ENCODE results near the gene COL5A1.

Gene COL5A1

DNA sequence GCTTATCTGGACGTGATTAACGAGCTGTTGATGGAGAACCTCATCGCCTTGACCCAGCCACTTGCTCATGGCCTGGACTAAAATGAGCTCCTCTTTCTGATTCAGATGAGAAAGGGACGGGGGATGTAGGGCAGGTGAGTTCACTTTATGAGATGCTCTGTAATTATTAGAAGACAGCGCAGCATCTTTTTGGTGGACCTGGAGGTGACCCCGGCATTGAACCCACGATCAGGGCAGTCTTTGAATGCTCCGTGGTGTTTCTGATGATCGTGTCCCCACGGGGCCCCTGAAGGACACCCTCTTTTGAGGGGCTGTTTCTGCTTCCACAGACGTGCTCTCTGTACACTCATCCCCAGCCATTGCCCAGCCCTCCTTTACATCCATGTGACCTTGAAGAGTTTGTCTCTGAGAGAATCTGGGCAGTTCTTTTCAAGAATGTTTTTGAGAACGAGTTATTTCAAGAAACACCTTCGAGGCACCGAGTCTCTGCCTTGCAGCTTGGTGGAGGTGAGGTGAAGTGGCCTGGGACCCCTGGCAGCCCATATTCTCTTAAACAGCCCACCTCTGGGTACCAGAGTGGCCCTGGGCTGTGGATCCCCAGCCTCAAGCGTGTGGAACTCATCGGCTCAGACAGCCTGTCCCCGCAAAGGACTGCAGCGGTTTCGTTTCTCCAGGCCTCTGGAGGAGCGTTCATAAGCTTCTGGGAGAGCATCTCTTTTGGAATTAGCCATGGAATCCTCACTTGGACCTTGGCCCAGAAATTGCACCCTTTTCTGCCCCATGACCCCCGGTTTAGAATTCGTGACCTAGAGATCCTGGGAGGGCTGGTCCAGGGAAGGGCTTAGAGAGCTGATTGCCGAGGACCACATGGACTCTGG, 50.3 kb downstream of the COL5A1 start:
- Histone ChIP-seq H3K36me3 (ENCODE audit: control insufficient read depth, insufficient read depth, low read length, severe bottlenecking) (peaks cover 56% of the 10 kb centered on the region), H3K4me1 (ENCODE audit: control insufficient read depth, insufficient read depth, low read length) (peaks cover 14% of the 10 kb centered on the region), H3K27me3 (replicated peaks; ENCODE audit: control insufficient read depth, insufficient read depth, low read length) (no peaks in the 10 kb centered on the region), H3K9ac (ENCODE audit: low read length) (no peak overlapping the region), H3K4me3 (ENCODE audit: low read length) (no peak overlapping the region), H3K9me3 (ENCODE audit: control insufficient read depth, low read length) (no peaks in the 10 kb centered on the region)
- DNase-seq (ENCODE audit: low read depth), result no peak

DNA sequence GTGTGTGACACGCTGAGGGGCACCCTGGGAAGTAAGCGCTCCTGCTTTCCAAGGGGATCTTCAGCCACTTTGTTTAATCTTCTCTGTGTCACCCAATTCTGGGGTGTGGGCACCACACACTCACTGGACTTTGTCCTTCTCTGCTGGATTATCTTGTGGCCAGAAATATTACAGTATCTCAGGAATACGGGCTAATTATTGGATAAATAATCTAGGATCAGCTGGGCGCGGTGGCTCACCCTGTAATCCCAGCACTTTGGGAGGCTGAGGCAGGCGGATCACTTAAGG, 50.9 kb downstream of the COL5A1 start:
- H3K9me3 ChIP-seq (ENCODE audit: control insufficient read depth, low read length), result no peaks in the 10 kb centered on the region
- H3K4me3 ChIP-seq (ENCODE audit: low read length), result no peak overlapping the region
- H3K4me1 ChIP-seq (ENCODE audit: control insufficient read depth, insufficient read depth, low read length), result peaks cover 14% of the 10 kb centered on the region
- no peak for DNase-seq (ENCODE audit: low read depth)
- H3K36me3 ChIP-seq (ENCODE audit: control insufficient read depth, insufficient read depth, low read length, severe bottlenecking), result peaks cover 53% of the 10 kb centered on the region
- no peak overlapping the region for H3K9ac ChIP-seq (ENCODE audit: low read length)
- no peaks in the 10 kb centered on the region for H3K27me3 ChIP-seq (replicated peaks; ENCODE audit: control insufficient read depth, insufficient read depth, low read length)

DNA sequence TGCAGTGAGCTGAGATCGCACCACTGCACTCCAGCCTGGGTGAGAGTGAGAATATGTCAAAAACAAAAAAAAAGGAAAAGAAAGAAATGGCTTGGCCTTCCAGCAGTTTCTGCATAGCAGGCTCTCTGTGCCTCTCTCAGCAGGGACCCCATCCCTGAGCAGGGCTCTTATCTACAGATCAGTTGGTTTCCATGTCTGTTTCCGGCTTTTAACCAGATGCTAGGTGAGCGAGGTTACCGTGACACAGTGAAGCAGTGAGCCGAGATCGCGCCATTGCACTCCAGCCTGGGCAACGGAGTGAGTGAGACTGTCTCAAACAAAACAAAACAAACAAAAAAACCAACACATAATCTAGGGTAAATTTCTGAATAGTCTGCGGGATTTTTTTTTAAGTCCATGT, 51.4 kb downstream of the COL5A1 start:
- no peaks in the 10 kb centered on the region for H3K27me3 ChIP-seq (replicated peaks; ENCODE audit: control insufficient read depth, insufficient read depth, low read length)
- no peak overlapping the region for H3K9ac ChIP-seq (ENCODE audit: low read length)
- peaks cover 14% of the 10 kb centered on the region for H3K4me1 ChIP-seq (ENCODE audit: control insufficient read depth, insufficient read depth, low read length)
- H3K36me3 ChIP-seq (ENCODE audit: control insufficient read depth, insufficient read depth, low read length, severe bottlenecking), result peaks cover 48% of the 10 kb centered on the region
- no peaks in the 10 kb centered on the region for H3K9me3 ChIP-seq (ENCODE audit: control insufficient read depth, low read length)
- no peak overlapping the region for H3K4me3 ChIP-seq (ENCODE audit: low read length)
- DNase-seq (ENCODE audit: low read depth), result no peak

DNA sequence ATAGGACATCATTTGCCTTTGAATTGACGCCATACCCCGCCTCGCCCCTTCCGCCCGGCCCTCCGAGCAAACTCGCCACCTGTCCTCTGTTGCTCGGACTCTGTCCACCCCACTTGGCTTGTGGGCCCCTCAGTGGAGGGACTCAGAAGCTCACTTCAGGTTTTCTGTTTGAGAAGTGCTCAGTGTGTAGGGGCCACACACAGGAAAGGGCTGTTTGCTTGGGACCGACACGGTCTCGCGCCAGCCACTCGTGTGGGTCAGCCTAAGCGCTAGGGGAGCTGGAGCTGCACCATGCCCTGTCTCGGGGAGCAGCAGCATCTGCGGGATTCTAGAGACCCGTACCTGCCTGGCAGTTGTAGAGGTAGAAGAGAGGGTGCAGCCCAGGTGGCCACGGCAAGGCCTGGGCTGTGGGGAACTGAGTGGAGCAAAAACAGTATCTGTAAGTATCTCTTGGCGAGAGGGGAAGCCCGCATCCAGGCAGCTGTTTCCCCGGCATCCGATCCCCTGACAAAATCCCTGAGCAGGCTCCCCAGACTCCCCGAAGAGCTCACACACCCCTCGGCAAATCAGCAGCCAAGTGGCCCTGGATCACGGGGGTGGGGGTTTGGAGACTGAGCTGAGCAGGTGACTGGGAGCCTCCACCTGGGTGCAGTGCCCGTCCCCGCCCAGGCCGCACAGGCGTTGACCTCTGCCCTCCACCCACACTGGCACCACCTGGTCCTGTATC, 52.2 kb downstream of the COL5A1 start:
- Histone ChIP-seq H3K9me3 (ENCODE audit: control insufficient read depth, low read length) (no peaks in the 10 kb centered on the region), H3K4me1 (ENCODE audit: control insufficient read depth, insufficient read depth, low read length) (peaks cover 14% of the 10 kb centered on the region), H3K9ac (ENCODE audit: low read length) (no peak overlapping the region), H3K27me3 (replicated peaks; ENCODE audit: control insufficient read depth, insufficient read depth, low read length) (no peaks in the 10 kb centered on the region), H3K36me3 (ENCODE audit: control insufficient read depth, insufficient read depth, low read length, severe bottlenecking) (peaks cover 42% of the 10 kb centered on the region), H3K4me3 (ENCODE audit: low read length) (no peak overlapping the region)
- DNase-seq (ENCODE audit: low read depth), result no peak

DNA sequence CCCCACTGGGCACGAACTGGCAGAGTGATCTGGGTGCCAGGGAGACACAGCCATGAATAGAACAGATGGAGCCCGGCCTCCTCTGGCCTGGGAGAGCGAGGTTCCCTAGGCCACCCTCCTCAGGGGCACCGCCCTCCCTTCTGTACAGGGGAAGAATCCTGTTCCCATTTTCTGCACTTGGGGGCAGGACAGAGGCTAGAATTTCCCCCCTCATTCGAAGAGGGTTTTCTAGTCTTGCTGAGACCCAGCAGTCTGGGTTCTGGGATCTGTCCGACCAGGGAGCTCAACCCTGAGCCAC, 52.7 kb downstream of the COL5A1 start:
- H3K4me1 ChIP-seq (ENCODE audit: control insufficient read depth, insufficient read depth, low read length), result peaks cover 14% of the 10 kb centered on the region
- no peak overlapping the region for H3K4me3 ChIP-seq (ENCODE audit: low read length)
- H3K9me3 ChIP-seq (ENCODE audit: control insufficient read depth, low read length), result no peaks in the 10 kb centered on the region
- H3K27me3 ChIP-seq (replicated peaks; ENCODE audit: control insufficient read depth, insufficient read depth, low read length), result no peaks in the 10 kb centered on the region
- H3K36me3 ChIP-seq (ENCODE audit: control insufficient read depth, insufficient read depth, low read length, severe bottlenecking), result peaks cover 42% of the 10 kb centered on the region
- H3K9ac ChIP-seq (ENCODE audit: low read length), result no peak overlapping the region
- no peak for DNase-seq (ENCODE audit: low read depth)

DNA sequence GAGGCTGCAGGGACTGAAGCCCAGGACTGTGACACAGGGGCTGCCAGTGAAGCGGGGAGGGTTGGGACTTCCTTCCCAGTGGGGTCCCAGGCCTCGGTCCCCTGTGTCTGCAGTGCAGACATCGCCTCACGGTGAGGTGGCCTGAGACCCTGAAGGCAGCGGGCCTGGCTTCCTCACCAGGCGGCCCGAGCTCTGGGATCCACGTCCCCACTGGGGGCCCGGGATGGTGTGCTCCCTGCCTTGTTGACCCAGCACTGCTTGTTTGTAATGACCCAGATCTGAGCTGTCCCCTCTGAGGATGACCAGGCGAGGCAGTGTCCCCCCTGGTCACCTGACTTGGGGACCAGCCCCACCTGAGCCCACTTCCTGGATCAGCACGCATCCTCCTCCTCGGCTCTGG, 53.1 kb downstream of the COL5A1 start:
- Histone ChIP-seq H3K27me3 (replicated peaks; ENCODE audit: control insufficient read depth, insufficient read depth, low read length) (no peaks in the 10 kb centered on the region), H3K9ac (ENCODE audit: low read length) (no peak overlapping the region), H3K36me3 (ENCODE audit: control insufficient read depth, insufficient read depth, low read length, severe bottlenecking) (peaks cover 45% of the 10 kb centered on the region), H3K4me3 (ENCODE audit: low read length) (no peak overlapping the region), H3K9me3 (ENCODE audit: control insufficient read depth, low read length) (no peaks in the 10 kb centered on the region), H3K4me1 (ENCODE audit: control insufficient read depth, insufficient read depth, low read length) (peaks cover 13% of the 10 kb centered on the region)
- no peak for DNase-seq (ENCODE audit: low read depth)

DNA sequence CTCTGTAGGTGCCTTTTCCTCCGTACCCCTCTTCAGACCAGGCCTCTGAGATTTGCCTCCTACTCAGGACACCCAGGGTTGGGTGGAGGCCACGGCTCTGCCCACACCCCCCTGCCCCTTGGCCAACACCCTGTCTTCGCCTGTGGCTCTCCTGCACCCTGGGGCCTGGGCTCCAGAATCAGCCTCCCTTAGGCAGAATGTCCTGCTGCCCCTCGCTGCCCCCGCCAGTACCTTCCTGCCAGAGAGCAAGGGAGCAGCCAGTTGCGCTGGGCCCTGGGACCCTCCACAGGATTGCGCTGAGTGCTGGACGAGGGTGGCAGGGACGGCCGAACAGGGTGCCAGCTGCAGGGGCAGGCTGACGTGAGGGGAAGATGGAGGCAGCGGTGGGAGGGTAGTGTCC, 53.5 kb downstream of the COL5A1 start:
- Histone ChIP-seq H3K27me3 (replicated peaks; ENCODE audit: control insufficient read depth, insufficient read depth, low read length) (no peaks in the 10 kb centered on the region), H3K4me3 (ENCODE audit: low read length) (no peak overlapping the region), H3K36me3 (ENCODE audit: control insufficient read depth, insufficient read depth, low read length, severe bottlenecking) (peaks cover 49% of the 10 kb centered on the region), H3K9ac (ENCODE audit: low read length) (no peak overlapping the region), H3K4me1 (ENCODE audit: control insufficient read depth, insufficient read depth, low read length) (peaks cover 9% of the 10 kb centered on the region), H3K9me3 (ENCODE audit: control insufficient read depth, low read length) (no peaks in the 10 kb centered on the region)
- DNase-seq (ENCODE audit: low read depth), result no peak

DNA sequence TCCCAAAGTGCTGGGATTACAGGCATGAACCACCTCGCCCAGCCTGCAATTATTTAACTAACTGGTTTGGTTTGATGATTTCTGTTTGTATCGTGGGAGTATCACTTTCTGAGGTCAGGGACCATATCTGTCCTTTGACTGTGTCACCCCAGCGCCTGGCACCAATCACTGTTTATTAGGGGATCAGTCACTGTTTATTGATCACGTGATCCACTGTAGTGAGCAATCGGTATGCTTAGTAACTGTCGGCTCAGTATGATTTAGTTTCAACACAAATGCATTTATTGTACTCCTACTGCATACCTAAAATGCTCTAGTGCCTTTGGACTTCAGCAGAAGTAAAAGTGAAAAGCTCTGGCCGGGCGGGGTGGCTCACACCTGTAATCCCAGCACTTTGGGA, 54.8 kb downstream of the COL5A1 start:
- no peak for DNase-seq (ENCODE audit: low read depth)
- peaks cover 55% of the 10 kb centered on the region for H3K36me3 ChIP-seq (ENCODE audit: control insufficient read depth, insufficient read depth, low read length, severe bottlenecking)
- no peak overlapping the region for H3K9ac ChIP-seq (ENCODE audit: low read length)
- H3K4me3 ChIP-seq (ENCODE audit: low read length), result no peak overlapping the region
- no peaks in the 10 kb centered on the region for H3K9me3 ChIP-seq (ENCODE audit: control insufficient read depth, low read length)
- H3K4me1 ChIP-seq (ENCODE audit: control insufficient read depth, insufficient read depth, low read length), result no peaks in the 10 kb centered on the region
- H3K27me3 ChIP-seq (replicated peaks; ENCODE audit: control insufficient read depth, insufficient read depth, low read length), result no peaks in the 10 kb centered on the region

DNA sequence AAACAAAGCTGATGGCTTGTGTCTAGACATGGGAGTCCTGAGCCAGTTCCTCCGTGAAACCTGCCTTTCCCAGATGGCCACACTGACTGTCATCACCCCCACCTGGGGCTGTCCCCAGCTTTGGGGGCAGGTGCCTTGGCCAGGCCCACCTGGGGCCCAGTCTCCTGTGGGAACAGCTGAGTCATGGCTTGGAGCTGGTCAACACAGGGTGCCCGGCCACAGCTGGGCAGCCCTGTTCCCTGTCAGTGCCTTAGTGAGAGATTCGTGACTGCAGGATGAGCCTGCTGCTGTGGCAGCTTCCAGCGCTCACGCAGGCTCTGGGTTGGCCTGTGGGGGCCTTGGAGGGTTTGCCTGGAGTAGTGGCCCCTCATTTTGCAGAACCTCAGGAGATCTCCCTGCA, 56.5 kb downstream of the COL5A1 start:
- H3K4me1 ChIP-seq (ENCODE audit: control insufficient read depth, insufficient read depth, low read length), result no peaks in the 10 kb centered on the region
- no peaks in the 10 kb centered on the region for H3K9me3 ChIP-seq (ENCODE audit: control insufficient read depth, low read length)
- H3K27me3 ChIP-seq (replicated peaks; ENCODE audit: control insufficient read depth, insufficient read depth, low read length), result no peaks in the 10 kb centered on the region
- no peak for DNase-seq (ENCODE audit: low read depth)
- H3K4me3 ChIP-seq (ENCODE audit: low read length), result no peak overlapping the region
- no peak overlapping the region for H3K9ac ChIP-seq (ENCODE audit: low read length)
- peaks cover 57% of the 10 kb centered on the region for H3K36me3 ChIP-seq (ENCODE audit: control insufficient read depth, insufficient read depth, low read length, severe bottlenecking)

DNA sequence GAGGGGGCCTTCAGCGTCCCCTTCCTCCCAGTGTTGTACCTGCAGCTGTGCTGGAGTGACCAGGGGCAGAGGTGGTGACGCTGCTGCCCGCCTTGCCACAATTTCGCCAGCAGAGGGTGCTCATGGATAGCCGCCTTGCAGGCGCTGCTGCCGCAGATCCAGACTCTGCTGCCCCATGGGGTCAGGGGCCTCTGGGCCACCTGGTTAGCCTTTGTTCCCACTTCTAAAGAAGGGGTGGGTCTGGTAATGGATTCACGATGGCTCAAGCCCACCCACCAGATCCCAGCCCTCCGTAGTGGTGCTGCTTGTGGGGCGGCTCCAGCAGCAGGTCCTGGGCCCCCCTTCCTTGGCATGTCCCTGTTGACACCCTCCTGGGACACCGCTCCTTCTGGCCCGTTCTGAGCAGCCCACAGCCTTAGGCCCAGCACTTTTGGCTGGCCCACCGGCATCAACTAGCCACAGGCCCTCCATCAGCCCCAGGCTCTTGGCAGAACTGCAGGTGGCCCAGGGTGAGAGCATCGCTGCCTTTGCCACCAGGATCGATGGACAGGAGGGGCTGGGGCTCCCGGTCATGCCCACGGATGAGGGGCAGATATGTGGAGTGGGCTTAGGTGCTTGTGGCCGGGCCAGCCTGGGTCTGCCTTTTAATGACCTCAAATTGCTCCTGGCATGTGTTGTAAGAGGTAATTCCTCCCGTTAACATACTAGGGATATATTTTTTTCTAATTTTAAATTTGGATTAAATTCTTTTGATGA, 57.2 kb downstream of the COL5A1 start:
- Histone ChIP-seq H3K9me3 (ENCODE audit: control insufficient read depth, low read length) (no peaks in the 10 kb centered on the region), H3K27me3 (replicated peaks; ENCODE audit: control insufficient read depth, insufficient read depth, low read length) (no peaks in the 10 kb centered on the region), H3K36me3 (ENCODE audit: control insufficient read depth, insufficient read depth, low read length, severe bottlenecking) (peaks cover 54% of the 10 kb centered on the region), H3K4me3 (ENCODE audit: low read length) (no peak overlapping the region), H3K9ac (ENCODE audit: low read length) (no peak overlapping the region), H3K4me1 (ENCODE audit: control insufficient read depth, insufficient read depth, low read length) (no peaks in the 10 kb centered on the region)
- peak; percentile 46 for DNase-seq (ENCODE audit: low read depth)

DNA sequence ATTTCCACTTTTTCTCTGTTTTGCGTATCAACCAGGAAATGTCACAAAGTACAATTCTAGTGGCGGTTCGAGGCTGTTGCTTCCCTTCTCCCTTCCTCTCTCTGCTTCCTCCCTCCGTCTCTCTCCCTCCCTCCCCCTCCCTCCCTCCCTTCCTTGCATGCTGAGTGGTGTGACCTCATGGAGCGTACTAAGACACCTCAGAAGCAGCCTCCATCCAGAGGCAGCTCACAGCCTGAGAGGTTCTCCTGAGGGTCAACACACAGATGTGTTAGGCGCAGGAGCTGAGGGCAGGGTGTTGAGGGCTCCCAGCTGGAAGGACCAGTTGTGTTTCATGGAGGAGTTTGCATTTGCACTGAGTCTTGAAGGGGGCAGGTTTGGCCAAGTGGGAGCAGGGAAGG, 57.7 kb downstream of the COL5A1 start:
- Histone ChIP-seq H3K9ac (ENCODE audit: low read length) (no peak overlapping the region), H3K4me3 (ENCODE audit: low read length) (no peak overlapping the region), H3K36me3 (ENCODE audit: control insufficient read depth, insufficient read depth, low read length, severe bottlenecking) (peaks cover 54% of the 10 kb centered on the region), H3K4me1 (ENCODE audit: control insufficient read depth, insufficient read depth, low read length) (no peaks in the 10 kb centered on the region), H3K9me3 (ENCODE audit: control insufficient read depth, low read length) (no peaks in the 10 kb centered on the region), H3K27me3 (replicated peaks; ENCODE audit: control insufficient read depth, insufficient read depth, low read length) (no peaks in the 10 kb centered on the region)
- no peak for DNase-seq (ENCODE audit: low read depth)

Data from adipocyte (in vitro differentiated cells).